HG03103 (cell line): Measurements from ENCODE around the gene MOGAT2.
"Not testable (repeated sequence)": the region's sequence is repeated elsewhere in the genome, so short reads cannot be mapped to it uniquely, and the experiment has no call there.

ENCODE experiments used
- ATAC-seq: cut with Tn5 transposase; IDR thresholded peaks from one replicate; pipeline ENCODE4 v1.9.1; 2021; ENCODE audit warnings: low read depth; ENCODE audit not compliant: unreplicated experiment

MOGAT2 gene

GRCh38 chr11:75748729-75749273 lies 31.2 kb downstream of the MOGAT2 start:
- not testable (repeated sequence) for ATAC-seq

GRCh38 chr11:75754933-75755332 lies 37.3 kb downstream of the MOGAT2 start:
- not testable (repeated sequence) for ATAC-seq

GRCh38 chr11:75757651-75758050 lies 40.0 kb downstream of the MOGAT2 start:
- ATAC-seq = no peak

GRCh38 chr11:75759832-75760231 lies 42.2 kb downstream of the MOGAT2 start:
- no peak for ATAC-seq

- ATAC-seq = no peak
Measured at GRCh38 chr11:75760243-75760642, 42.6 kb downstream of the MOGAT2 start.

- no peak for ATAC-seq
Measured at GRCh38 chr11:75760710-75761493, 43.3 kb downstream of the MOGAT2 start.

GRCh38 chr11:75762158-75762557 lies 44.5 kb downstream of the MOGAT2 start:
- ATAC-seq = no peak

- ATAC-seq = no peak
Measured at GRCh38 chr11:75762885-75763284, 45.2 kb downstream of the MOGAT2 start.

GRCh38 chr11:75763846-75764245 lies 46.2 kb downstream of the MOGAT2 start:
- ATAC-seq = no peak

GRCh38 chr11:75765116-75765515 lies 47.5 kb downstream of the MOGAT2 start:
- no peak for ATAC-seq

- no peak for ATAC-seq
Measured at GRCh38 chr11:75766443-75767227, 49.0 kb downstream of the MOGAT2 start.

- ATAC-seq = no peak
Measured at GRCh38 chr11:75767228-75767572, 49.6 kb downstream of the MOGAT2 start.

GRCh38 chr11:75767793-75768111 lies 50.1 kb downstream of the MOGAT2 start:
- no peak for ATAC-seq

- ATAC-seq = peak; percentile 59
Measured at GRCh38 chr11:75768112-75768908, 50.7 kb downstream of the MOGAT2 start, which contains the start of gene DGAT2. Gene DGAT2 (plus strand): TSS chr11:75768778. CDS start chr11:75768992, 214 bp downstream.

- no peak for ATAC-seq
Measured at GRCh38 chr11:75768909-75769771, 51.5 kb downstream of the MOGAT2 start.

GRCh38 chr11:75770102-75770501 lies 52.5 kb downstream of the MOGAT2 start:
- ATAC-seq = no peak

- no peak for ATAC-seq
Measured at GRCh38 chr11:75771646-75772410, 54.2 kb downstream of the MOGAT2 start.

GRCh38 chr11:75773595-75774353 lies 56.1 kb downstream of the MOGAT2 start:
- peak; percentile 86 for ATAC-seq
